ENCODE measurements around the gene CTNNBL1. TPM values are rescaled to one million over a fixed set of nuclear protein-coding genes. Genes with fewer than 3 reads are reported as not detected.

CTNNBL1 gene
- total and polyA plus RNA-seq, 2 experiments from 2014 or later: 36.3 to 68.7 TPM

- TF ChIP-seq ZNF462 (CRISPR knock-in tag; IDR thresholded peaks at IDR 0.05) (no peak), POLR2AphosphoS5 (IDR thresholded peaks at IDR 0.05; ENCODE audit: low read depth) (no peak)
Observed at GRCh38 chr20:37845878-37846277, 152.0 kb downstream of the CTNNBL1 start (continued).

GRCh38 chr20:37846573-37846972, 152.7 kb downstream of the CTNNBL1 start:
- Histone ChIP-seq H3K9me2 (ENCODE audit: insufficient read depth) (no peaks in the 10 kb centered on the region), H3K79me2 (replicated peaks; ENCODE audit: insufficient read depth) (no peaks in the 10 kb centered on the region), H2AFZ (no peak overlapping the region), H3K27me3 (ENCODE audit: insufficient read depth) (no peaks in the 10 kb centered on the region), H3K27ac (ENCODE audit: low read depth) (no peak overlapping the region), H3K4me3 (no peak overlapping the region), H3K4me1 (ENCODE audit: insufficient read depth) (peaks cover 16% of the 10 kb centered on the region; the same call in 1 of the 2 replicates), H3K4me2 (0 out of 2 replicates have a peak overlapping the region, but pooled peaks have one; percentile 3), H3F3A (replicated peaks; ENCODE audit: low read depth) (no peaks in the 10 kb centered on the region), H3K36me3 (ENCODE audit: insufficient read depth) (no peaks in the 10 kb centered on the region), H4K20me1 (replicated peaks; ENCODE audit: insufficient read depth) (no peaks in the 10 kb centered on the region)
- Mint-ChIP-seq H3K27me3 (ENCODE audit: insufficient read depth, low read depth, poor library complexity) (peaks cover 2% of the 10 kb centered on the region), H3K9me3 (no peaks in the 10 kb centered on the region), H3K4me1 (peaks cover 38% of the 10 kb centered on the region), H3K27ac (peak overlapping the region; percentile 77), H3K36me3 (ENCODE audit: low read depth) (no peaks in the 10 kb centered on the region), H3K4me3 (no peak overlapping the region; the same call in 2 of the 3 replicates)
- DNase-seq (ENCODE audit: low spot score): peak; percentile 50
- ATAC-seq: peak; percentile 86
- TF ChIP-seq EZH2phosphoT487 (IDR thresholded peaks at IDR 0.05; ENCODE audit: unreplicated experiment): no peak
- no peak for TF ChIP-seq CTCF (conservative IDR thresholded peaks at IDR 0.05; ENCODE audit: low read depth in 2 of 2)
- TF ChIP-seq CREB1 (CRISPR knock-in tag; IDR thresholded peaks at IDR 0.05; ENCODE audit: low read depth): no peak
- no peak for TF ChIP-seq NANOG (IDR thresholded peaks at IDR 0.05; ENCODE audit: borderline replicate concordance)
- no peak for TF ChIP-seq REST (IDR thresholded peaks at IDR 0.05; ENCODE audit: unreplicated experiment)

Measured in GM23338 (cell line).